GM12801 (cell line): ENCODE data around the gene TEPSIN.

Source experiments
- TF ChIP-seq, protein P1 (sequence below): IDR thresholded peaks from one replicate; pipeline ENCODE4 v1.5.1; 2011; ENCODE audit warnings: control low read depth; ENCODE audit not compliant: insufficient read length; ENCODE audit errors: extremely low read depth

The TEPSIN gene

GRCh38 chr17:81276781-81277180, 37.9 kb upstream of the TEPSIN start:
- TF ChIP-seq, protein P1, sequence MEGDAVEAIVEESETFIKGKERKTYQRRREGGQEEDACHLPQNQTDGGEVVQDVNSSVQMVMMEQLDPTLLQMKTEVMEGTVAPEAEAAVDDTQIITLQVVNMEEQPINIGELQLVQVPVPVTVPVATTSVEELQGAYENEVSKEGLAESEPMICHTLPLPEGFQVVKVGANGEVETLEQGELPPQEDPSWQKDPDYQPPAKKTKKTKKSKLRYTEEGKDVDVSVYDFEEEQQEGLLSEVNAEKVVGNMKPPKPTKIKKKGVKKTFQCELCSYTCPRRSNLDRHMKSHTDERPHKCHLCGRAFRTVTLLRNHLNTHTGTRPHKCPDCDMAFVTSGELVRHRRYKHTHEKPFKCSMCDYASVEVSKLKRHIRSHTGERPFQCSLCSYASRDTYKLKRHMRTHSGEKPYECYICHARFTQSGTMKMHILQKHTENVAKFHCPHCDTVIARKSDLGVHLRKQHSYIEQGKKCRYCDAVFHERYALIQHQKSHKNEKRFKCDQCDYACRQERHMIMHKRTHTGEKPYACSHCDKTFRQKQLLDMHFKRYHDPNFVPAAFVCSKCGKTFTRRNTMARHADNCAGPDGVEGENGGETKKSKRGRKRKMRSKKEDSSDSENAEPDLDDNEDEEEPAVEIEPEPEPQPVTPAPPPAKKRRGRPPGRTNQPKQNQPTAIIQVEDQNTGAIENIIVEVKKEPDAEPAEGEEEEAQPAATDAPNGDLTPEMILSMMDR = no peak

- TF ChIP-seq, protein P1 = no peak
Measured at GRCh38 chr17:81274471-81274855, 35.6 kb upstream of the TEPSIN start.

- TF ChIP-seq, protein P1 = no peak
Measured at GRCh38 chr17:81273698-81274470, 35.0 kb upstream of the TEPSIN start.

- TF ChIP-seq, protein P1 = no peak
Measured at GRCh38 chr17:81272616-81273015, 33.8 kb upstream of the TEPSIN start.

DNA sequence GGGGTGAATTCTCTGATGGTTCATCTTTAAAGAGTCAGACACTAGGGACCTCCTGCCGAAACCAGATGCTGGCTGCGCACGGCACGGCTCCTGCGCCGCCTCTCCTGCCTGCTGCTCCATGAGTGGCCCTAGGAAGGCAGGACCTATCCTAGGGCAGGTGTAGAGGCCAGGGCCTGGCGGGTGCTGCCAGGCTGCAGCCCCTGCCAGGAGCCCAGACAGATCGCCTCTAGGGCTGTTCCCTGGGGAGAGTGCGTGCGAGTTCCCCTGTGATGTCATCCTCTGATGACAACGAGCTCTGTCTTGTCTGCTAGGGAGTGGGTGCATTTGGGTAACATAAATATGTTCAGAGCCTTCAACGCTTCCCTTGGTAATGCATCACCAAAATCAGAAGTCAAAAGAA, 32.4 kb upstream of the TEPSIN start:
- TF ChIP-seq, protein P1 = no peak

- TF ChIP-seq, protein P1 = no peak
Measured at GRCh38 chr17:81270279-81270678, 31.4 kb upstream of the TEPSIN start.

- TF ChIP-seq, protein P1 = no peak
Measured at GRCh38 chr17:81267390-81268067, 28.7 kb upstream of the TEPSIN start.
